GM19324 (cell line): ENCODE results near the gene EVC.
"Not testable (repeated sequence)": the region's sequence is repeated elsewhere in the genome, so short reads cannot be mapped to it uniquely, and the experiment has no call there.

ENCODE experiments used
- ATAC-seq: cut with Tn5 transposase; IDR thresholded peaks from one replicate; pipeline ENCODE4 v1.9.1; 2021; ENCODE audit warnings: mild to moderate bottlenecking, moderate library complexity; ENCODE audit not compliant: unreplicated experiment, low FRiP score

EVC gene

GRCh38 chr4:5707778-5708448 is 3.1 kb upstream of the EVC start:
- no peak for ATAC-seq

GRCh38 chr4:5708449-5709206 is 2.4 kb upstream of the EVC start, which contains the start of gene EVC2:
TSS of gene EVC2 (minus strand) at chr4:5708559. CDS start at chr4:5708513, 46 bp downstream.
- ATAC-seq, result no peak

- ATAC-seq, result no peak
Measured at GRCh38 chr4:5709207-5709575, 1.8 kb upstream of the EVC start.

DNA sequence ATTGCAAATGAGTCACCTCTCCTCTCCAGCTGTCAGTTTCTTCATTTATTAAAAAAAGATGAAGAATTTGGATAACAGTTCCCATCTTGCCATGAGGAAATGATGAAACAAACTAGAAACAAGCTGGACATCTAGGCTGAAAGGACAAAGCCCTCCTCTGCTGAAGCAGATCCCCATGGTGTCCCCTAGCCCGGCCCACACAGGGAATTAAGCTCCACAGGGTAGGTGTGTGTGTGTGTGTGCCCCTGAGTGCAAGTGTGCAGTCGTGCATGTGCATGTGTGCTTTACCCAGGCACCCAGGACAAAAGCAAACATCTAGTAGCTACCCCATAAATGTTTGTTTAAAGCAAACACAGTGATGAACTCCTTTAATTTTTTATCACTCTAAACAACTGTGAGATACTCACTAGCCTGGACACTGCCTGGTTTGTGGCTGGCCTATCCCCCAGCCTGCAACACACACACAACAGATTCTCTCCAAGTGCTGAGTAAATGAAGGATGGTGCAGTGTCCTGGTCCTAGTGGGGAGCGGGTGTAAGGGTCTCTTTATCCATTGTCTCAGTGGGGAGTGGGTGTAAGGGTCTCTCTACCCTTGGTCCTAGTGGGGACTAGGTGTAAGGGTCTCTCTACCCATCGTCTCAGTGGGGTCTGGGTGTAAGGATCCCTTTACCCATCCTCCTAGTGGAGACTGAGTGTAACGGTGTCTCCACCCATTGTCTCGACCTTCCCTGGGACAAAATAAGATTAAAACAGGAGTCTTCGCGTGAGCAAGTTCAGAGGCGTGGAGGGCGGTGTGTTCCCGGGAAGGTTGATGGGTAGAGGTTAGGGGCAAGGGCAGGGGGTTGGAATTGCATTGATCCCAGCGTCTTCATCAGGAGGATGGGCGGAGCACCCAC is 688 bp upstream of the EVC start:
- no peak for ATAC-seq

- ATAC-seq, result no peak
Measured at GRCh38 chr4:5711479-5712184, 631 bp downstream of the EVC start.

DNA sequence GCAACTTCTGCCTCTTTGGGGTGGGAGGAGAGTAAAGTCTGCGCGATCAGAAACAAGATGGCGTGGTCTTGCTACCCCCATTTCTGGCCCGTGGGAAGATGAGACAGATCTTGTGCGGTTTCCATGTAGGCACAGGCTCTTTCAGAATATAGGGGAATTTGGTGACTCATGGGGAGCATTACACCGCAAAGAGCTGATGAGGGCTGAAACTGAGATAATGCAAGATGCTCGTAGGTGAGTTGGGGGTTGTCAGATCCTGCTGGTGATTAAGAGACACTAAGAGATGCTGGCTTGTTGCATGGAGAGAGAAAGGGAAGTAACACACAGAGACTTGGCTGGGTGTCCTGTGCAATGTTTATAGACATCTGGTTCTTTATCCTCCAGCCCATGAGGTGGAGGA is 1.5 kb downstream of the EVC start:
- no peak for ATAC-seq

DNA sequence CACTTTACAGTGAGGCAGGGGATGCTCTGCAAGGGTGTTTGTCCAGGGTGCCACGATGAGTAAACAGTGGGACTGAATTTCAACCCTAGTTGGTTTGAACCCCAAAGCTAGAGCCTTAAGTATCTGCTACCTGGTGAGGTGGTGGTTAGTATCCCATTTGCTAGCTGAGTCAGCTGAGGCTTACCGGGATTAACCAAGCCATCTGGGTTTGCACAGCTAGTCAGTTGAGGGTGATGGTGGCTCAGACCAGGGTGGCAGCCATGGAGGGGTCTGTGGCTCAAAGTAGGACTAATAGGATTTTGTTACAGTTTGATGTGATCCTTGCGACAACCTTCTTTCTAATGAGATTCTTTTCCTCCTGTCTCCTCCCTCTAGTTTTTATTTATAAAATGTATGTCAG is 1.9 kb downstream of the EVC start:
- ATAC-seq, result no peak

DNA sequence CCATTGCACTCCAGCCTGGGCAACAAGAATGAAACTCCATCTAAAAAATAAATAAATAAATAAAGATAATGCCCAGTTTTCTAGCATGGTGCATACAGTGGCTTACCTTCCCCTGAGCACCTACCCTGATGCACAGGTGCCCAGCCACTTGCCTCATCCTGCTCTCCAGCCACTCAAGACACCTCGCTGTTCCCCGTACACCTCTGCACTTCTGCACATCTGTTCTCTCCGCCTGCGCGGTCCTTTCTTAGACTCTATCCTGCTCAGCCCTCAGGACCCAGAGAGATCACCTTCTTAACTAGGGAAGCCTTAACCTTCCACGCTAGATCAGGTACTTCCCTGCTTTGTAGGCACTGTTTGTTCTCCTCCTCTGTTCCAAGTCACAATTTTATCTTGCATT is 2.9 kb downstream of the EVC start:
- ATAC-seq, result no peak

DNA sequence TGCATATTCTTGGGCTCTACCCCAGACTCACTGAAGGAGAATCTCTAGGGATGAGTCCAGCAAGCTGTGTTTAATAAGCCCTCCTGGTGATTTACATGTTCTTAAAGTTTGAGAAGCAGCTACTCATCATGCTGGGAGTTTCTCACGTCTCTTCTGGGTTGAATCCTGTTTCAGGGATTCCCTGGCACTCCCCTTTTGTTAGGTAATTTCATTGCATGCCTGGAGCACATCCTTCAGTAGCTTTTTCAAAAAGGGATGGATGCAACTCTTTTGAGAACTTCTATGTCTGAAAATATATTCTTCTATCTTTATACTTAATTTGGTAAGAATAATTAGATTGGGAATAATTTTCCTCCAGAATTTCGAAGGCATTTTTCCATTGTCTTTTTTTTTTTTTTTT is 4.4 kb downstream of the EVC start:
- ATAC-seq, result no peak

DNA sequence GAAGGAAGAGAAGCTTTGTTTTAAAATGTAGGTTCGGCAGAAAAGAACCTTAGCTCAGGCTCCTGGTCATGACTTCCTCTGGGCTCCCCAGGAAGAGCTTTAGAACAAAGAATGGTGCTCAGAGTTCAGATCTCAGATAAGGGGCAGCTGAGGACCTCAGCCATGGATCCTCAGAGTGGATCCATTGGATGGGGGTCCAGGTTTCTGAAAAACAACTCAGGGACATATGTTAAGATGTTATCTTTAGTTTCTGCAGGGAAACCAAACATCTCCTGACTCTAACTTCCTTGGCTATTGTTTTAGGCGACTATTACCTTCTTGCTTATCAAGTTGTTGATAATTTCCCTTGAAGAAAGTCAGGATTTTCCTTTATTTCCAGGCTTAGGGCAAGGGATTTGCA is 5.4 kb downstream of the EVC start:
- ATAC-seq, result no peak

GRCh38 chr4:5717449-5718158 is 6.6 kb downstream of the EVC start:
- ATAC-seq, result no peak

GRCh38 chr4:5718411-5718810 is 7.4 kb downstream of the EVC start:
- no peak for ATAC-seq

- ATAC-seq, result no peak
Measured at GRCh38 chr4:5719350-5720055, 8.5 kb downstream of the EVC start.

DNA sequence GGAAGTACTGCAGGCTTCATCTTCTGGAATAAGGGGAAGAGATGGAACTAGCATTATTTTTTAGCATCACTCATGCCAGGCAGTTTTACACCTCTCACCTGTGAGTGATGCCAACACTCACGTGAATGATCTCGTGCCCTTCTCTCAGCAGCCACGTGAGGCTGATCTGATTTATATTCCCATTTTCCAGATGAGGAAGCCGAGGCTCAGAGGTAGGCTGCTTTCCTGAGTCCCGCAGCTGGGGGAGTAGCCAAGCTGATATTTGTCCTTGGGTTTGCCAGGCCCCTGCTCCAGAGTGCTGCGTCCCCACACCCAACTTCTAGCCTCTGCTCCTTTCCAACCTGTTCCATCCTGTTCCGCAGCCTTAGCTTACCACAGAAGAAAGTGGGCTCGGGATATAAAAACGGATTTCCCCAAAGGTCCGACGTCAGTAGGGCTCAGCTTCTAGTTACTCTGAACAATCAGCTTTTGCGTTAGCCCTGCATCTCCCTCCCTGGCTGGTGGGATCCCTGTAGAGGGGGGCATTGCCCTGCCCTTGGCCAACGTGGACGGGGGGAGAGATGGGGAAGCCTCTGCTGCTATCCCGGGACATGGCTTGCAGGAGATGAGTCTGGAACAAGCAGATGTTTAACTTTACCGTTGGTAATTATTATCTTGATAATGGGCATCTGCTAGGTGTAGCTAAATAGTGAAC is 9.3 kb downstream of the EVC start:
- no peak for ATAC-seq

- no peak for ATAC-seq
Measured at GRCh38 chr4:5720980-5721379, 10.0 kb downstream of the EVC start.

DNA sequence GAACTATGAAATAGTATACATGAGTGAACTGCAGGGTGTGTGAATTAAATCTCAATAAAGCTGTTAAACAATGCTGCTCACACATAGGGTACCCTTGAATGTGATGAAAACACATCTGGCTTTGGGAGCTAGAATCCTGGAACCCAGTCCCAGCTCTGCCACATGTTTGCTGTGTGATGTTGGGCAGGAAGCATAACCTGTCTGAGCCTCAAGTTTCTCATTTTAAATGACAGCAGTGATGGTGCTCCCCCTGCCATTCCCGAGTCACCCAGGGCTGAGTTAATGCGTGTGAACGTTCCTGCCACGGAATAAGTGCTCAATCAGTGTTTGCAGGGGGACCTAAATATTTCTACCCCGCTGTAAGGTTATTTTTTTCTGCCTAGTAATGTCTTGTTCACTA is 10.9 kb downstream of the EVC start:
- ATAC-seq, result no peak

GRCh38 chr4:5722328-5722727 is 11.3 kb downstream of the EVC start:
- no peak for ATAC-seq

GRCh38 chr4:5724377-5724776 is 13.4 kb downstream of the EVC start:
- ATAC-seq, result no peak

DNA sequence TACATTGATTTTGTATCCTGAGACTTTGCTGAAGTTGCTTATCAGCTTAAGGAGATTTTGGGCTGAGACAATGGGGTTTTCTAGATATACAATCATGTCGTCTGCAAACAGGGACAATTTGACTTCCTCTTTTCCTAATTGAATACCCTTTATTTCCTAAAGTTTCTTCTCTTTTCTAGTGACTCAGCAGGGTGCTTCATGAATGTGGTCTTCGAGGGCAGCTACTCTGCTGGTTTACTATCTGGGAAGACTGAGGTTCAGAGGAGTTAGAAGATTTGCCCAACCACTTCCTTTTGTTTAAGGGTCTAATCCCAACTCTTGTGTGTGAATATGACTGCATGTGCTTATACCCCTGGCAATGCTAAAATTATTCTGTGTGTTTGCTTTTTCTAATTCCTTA is 17.4 kb downstream of the EVC start:
- ATAC-seq, result not testable (repeated sequence)
